GM19035 (cell line): ENCODE results near the gene MRPS21.

ENCODE experiments used
- ATAC-seq: cut with Tn5 transposase; IDR thresholded peaks from one replicate; pipeline ENCODE4 v1.9.1; 2021; ENCODE audit not compliant: unreplicated experiment

Gene MRPS21

DNA sequence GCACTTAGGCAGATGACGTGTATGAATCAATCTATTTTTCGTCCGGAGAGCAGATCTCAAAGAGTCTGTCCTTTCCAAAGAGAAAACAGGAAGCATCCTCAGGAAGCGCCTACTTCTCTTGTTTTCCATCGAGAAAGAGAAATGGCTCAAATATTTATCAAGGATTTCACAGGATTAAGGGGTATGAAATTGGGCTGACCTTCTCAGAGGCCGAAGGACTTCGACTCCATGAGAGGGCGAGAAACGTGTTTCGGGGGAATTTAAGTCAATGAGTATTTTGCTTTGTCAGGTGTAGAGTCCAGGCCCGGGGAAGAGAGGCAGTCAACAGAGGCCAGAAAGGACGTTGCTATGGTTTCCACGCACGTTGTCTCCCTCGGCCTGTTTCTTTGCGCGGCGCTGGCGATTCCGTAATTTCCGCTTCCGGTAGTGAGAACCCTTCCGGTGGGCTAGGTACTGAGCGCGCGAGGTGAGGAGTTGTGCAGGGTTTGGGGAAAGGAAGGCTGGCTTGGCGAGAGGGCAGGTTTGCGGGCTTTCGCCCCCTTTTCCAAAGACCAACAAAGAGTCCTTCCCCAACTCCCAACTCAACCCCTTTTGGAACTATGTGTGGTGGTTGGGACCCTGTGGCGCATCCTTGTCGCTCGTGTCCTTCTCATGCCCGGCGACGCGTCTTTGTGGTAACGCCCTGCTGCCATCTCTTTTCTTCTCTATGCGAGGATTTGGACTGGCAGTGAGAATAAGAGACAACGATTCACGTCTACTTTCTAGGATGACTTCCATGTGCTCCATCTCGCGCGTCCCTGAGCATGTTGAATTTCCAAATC is at the start of gene MRPS21:
TSS of gene MRPS21 (plus strand) at position 429 of the 821 bp plus-strand sequence. CDS start 506 bp downstream, outside the sequence.
- peak; percentile 95 for ATAC-seq

GRCh38 chr1:150249936-150250335 is 43.7 kb upstream of the MRPS21 start:
- no peak for ATAC-seq

DNA sequence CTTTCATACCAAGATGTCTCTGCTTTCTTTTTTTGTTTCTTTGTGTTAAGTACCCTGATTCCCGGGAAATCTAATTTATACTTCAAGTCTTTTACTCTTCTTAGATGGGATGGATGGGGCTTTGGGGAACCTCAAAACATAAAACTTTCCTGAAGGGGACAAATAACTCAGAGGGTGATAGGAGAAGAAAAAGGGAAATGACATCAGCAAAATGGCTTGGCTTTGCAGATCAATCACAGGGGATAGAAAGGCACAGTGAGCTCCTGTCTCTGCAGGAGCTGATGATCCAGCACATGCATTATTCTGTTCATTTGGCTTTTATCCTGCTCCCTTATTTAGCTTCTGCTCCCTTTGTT is 37.5 kb upstream of the MRPS21 start:
- no peak for ATAC-seq

DNA sequence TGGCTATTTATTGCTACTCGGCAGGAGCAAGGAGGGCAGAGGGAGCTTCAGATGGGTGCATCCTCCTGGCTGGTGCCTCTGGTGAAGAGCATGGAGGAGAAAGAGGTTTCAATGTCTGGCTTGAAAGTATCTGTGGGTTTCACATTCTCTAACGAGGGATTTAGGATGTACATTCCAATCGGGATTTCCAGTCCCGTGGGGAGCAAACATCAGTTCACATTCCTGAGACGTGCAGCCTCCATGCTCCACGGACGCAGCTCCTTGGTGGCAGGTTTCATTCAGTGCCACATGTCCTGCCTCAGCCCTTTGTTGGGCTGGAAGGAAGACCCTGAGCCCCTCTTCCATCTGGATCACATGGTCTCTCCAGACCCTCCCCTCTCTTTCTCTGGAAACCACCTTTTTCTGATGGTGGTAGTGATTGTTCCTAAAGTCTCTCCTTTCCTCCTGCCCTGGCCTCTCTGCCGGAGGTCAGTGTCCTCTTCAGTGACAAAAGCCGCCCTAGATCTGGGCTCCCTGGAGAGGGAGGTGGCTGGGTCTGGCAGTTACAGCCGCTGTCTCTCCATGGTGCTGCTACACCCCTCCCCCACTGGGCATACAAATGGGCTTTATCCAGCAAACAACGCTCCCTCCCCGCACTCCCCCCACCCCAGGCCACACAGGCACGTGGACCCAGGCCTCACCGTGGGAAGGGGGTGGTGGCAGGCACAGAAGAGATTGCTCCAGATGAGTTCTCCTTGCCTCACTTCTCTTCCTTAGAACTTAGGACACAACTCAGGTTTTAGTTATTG is 36.9 kb upstream of the MRPS21 start:
- ATAC-seq, result no peak

DNA sequence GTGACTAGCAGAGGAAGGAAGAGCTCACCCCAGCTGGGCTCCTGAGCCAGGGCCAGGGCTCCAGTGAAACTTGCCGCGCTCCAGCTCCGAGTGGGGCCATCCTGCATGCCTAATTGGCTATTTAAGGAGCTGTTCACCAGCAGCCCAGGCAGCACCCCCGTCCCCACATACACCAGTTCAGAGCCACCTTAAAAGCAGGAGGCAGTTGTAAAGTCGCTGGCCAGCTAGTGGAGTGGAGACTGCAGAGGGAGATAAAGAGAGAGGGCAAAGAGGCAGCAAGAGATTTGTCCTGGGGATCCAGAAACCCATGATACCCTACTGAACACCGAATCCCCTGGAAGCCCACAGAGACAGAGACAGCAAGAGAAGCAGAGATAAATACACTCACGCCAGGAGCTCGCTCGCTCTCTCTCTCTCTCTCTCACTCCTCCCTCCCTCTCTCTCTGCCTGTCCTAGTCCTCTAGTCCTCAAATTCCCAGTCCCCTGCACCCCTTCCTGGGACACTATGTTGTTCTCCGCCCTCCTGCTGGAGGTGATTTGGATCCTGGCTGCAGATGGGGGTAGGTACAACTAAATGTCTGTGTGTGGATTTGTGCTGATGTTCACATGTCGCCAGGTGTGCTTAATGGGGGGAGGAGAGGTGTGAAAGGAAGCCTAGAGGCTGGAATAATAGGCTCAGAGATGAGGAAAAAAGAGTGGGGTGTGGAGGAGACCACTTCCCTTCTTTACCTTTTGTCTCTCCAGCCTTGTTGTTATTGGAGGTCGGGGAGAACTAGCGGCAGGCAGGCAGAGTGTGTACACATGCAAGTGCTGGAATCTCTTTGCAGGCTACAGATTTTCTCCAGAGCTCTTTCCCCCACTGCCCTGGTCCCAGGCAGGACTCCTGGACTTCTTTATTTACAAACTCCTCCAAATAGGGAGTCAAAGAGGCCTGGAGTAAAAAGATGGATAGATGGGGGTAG is 35.8 kb upstream of the MRPS21 start, which contains the start of gene CA14:
TSS of gene CA14 (plus strand) at position 151 of the 962 bp plus-strand sequence. CDS start at position 506, 355 bp downstream.
- ATAC-seq, result no peak

GRCh38 chr1:150259217-150259616 is 34.4 kb upstream of the MRPS21 start:
- ATAC-seq, result no peak

GRCh38 chr1:150259758-150260669 is 33.6 kb upstream of the MRPS21 start:
- no peak for ATAC-seq

- ATAC-seq, result no peak
These were observed 32.3 kb upstream of the MRPS21 start for GRCh38 chr1:150261367-150261766.

DNA sequence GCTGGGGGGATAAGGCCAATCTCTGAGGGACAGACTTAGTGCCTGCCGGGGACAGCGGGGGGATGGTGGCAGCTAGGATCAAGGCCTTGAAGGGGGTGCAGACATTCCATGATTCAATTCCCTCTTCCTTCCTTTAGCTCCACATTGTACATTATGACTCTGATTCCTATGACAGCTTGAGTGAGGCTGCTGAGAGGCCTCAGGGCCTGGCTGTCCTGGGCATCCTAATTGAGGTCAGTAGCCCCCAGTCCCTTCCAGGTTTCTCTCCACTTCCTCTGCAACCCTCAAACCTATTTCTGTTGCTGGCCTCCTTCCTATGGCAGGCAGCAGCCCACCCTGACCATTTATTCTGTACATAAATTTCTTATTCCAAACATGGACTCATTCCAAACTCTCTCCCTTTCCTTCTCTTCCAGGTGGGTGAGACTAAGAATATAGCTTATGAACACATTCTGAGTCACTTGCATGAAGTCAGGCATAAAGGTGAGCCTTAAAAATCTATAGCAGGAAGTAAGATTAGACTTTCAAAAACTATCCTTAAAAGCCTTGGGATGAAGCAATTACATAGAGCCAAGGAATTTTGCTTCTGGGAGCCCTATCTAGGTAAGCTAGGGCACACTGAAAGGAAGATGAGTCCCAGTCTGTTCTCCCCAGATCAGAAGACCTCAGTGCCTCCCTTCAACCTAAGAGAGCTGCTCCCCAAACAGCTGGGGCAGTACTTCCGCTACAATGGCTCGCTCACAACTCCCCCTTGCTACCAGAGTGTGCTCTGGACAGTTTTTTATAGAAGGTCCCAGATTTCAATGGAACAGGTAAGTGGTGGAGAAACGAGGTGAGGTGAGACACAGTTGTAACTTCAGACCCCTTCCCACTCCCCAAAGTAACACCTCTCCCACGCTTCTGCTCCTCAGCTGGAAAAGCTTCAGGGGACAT is 31.0 kb upstream of the MRPS21 start:
- ATAC-seq, result no peak

DNA sequence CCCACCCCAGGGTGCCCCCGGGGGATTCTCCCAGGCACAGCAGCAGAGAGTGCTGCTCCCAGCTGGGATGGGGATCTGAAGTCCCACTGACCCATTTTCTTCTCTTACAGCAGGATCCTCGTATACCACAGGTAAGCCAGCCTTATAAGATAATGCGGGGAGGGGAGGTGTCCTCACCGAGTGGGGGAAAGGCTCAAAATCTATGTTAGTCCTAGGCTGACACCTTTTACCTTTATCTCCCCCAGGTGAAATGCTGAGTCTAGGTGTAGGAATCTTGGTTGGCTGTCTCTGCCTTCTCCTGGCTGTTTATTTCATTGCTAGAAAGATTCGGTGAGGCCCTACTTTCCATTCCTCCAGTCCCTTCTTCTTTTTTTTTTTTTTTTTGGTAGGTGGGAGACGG is 30.1 kb upstream of the MRPS21 start:
- no peak for ATAC-seq

GRCh38 chr1:150267896-150268295 is 25.8 kb upstream of the MRPS21 start:
- ATAC-seq, result no peak

DNA sequence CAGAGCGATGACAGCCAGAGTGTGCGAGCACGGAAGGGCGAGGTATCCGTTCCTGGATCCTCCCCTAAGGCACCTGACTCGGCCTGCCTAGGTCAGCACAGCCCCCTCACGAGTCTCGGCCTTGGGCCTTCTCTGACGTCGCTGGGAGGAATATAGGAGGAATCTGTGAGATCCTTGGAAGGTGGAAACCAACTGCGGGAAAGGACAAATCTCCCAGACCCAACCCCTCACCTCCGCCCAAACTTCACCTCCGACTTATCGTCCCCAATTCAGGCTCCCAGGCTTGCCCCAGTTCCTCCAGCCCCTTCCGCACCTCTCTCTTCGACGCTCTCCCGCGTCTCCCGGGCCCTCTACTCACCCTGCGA is 25.3 kb upstream of the MRPS21 start:
- peak; percentile 19 for ATAC-seq

DNA sequence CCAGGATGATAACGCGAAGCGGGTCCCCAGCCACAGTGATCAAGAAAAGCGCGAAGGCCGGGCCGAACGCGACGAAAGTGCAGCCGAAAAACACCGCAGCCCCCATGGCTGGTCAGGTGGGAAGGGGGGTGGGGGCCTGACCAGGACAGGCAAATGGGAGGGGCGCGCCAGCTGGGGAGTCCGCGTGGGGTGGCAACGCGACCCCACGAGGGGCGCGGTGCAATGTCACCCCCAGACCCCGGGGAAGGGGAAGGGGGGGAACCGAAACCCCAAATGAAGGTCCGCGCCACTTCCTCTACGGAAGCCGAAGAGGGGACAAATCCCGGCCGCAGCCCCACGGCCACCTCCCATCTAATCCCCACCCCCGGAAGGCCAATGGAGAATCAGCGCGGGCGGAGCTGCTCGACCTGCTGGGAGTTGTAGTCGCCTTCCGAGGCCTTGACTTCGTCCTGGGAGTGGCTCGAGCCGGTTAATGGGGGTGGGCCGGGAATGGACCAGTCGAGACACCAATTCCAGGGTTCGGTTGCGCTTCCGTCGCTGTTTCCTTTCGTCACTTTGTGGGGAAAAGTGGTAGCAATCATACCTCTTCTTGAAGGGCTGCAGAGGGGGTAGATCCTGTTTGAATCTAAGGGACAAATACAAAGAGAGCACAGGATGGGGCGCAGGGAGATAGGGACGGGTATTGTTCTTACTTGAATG is 24.8 kb upstream of the MRPS21 start, which contains the start of gene APH1A:
TSS of gene APH1A (minus strand) at position 312 of the 699 bp plus-strand sequence. CDS start at position 106, 206 bp downstream.
- ATAC-seq, result peak; percentile 93

DNA sequence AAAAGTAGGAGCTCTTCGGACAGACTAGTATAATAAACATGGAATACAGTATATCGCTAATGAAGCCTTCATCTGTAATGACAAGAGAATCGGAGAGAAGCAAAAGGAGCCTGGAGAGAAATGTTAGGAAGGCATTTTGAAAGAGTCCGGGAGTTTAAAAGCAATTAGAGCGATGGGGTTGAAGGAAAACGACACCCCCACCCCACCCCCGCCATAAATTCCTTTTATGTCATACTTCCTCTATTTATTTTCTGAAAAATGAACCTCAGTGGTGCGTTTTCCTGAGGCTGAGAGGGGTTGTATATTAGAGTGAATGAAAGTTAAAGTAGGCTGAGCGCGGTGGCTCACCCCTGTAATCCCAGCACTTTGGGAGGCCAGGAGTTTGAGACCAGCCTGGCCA is 24.2 kb upstream of the MRPS21 start:
- no peak for ATAC-seq

DNA sequence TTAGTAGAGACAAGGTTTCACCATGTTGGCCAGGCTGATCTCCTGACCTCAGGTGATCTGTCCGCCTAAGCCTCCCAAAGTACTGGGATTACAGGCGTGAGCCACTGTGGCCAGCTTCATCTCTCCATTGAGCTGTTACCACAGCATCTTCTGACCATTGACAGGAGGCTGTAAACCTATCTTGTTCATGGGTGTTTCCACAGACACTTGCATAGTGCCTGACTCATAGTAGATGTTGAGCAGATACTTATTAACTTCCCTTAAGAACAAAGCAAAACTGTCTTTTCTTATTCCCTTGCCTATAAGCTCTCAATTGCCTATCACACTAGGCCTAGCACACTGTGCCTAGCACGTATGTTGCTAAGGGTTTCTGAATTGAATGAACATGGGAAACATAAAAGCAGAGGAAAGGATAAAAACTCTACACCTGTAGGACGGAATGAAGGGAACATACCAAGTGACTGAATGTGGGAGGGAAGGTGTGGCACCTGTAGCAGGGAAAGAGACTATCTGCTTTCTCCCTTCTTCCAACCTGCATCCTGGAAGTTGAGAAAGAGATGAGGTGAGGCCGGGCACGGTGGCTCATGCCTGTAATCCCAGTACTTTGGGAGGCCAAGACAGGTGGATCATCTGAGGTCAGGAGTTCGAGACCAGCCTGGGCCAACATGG is 22.2 kb upstream of the MRPS21 start:
- ATAC-seq, result no peak

GRCh38 chr1:150273311-150273710 is 20.4 kb upstream of the MRPS21 start:
- ATAC-seq, result no peak

- ATAC-seq, result no peak
These were observed 13.4 kb upstream of the MRPS21 start for GRCh38 chr1:150280138-150280707.
